A549 (cell line): Measurements from ENCODE around the gene GPSM3. TPM values are rescaled to one million over a fixed set of nuclear protein-coding genes. Genes with fewer than 3 reads are reported as not detected.
A peak's percentile ranks its signal among the peaks of the same experiment; 100 is the strongest.
"Not testable (repeated sequence)": the region's sequence is repeated elsewhere in the genome, so short reads cannot be mapped to it uniquely, and the experiment has no call there.

Experiments used
- ATAC-seq, 2 experiments: fragments of 200-7000 bp in 1 of 2; fragments of >200 bp in 1 of 2; cut with Nextera tagmentation in 1 of 2; cut with Tn5 transposase in 1 of 2; 3 replicates each; pipeline versions ENCODE4 v1.8.0 to v1.9.1; 2018 to 2020; ENCODE audit warnings: mild to moderate bottlenecking in 1 of 2, moderate library complexity in 1 of 2
- CTCF ChIA-PET: fragments of 300-600 bp; sonication (Branson Sonifier 250); formaldehyde crosslinking; extraction: SDS; loops from one replicate; lab custom pipeline; 2021; ENCODE audit warnings: antibody characterized with exemption, inconsistent platforms; lab: Yijun Ruan, JAX
- POLR2A ChIA-PET: fragments of 350-600 bp; formaldehyde crosslinking; extraction: SDS; loops from one replicate; lab custom pipeline; 2021; ENCODE audit warnings: antibody characterized with exemption, inconsistent platforms; lab: Yijun Ruan, JAX
- DNase-seq, 2 experiments: peaks; one replicate each; pipeline versions ENCODE4 v3.0.0 to v3.0.0-alpha.2; 2011 to 2016; ENCODE audit warnings: low read depth in 1 of 2, low spot score in 1 of 2
- FAIRE-seq: peaks from 2 replicates; lab custom pipeline; 2011; peaks lifted over from hg19 to GRCh38; lab: Jason Lieb, UNC
- H3K27ac ChIP-seq, 2 experiments: fragments of >200 bp; sonication (Bioruptor Twin); formaldehyde crosslinking; 3 replicates each; pipeline ENCODE4 v1.5.1; 2016 to 2017
- H3K4me1 ChIP-seq: fragments of >200 bp; sonication (Bioruptor Twin); formaldehyde crosslinking; 3 replicates; pipeline ENCODE4 v1.6.1; 2016
- H3K4me2 ChIP-seq: fragments of >200 bp; sonication (Bioruptor Twin); formaldehyde crosslinking; 3 replicates; pipeline ENCODE4 v1.6.1; 2016
- H3K4me3 ChIP-seq: fragments of >200 bp; sonication (Bioruptor Twin); formaldehyde crosslinking; 3 replicates; pipeline ENCODE4 v1.5.1; 2016
- H3K9me3 ChIP-seq: fragments of >200 bp; sonication (Bioruptor Twin); formaldehyde crosslinking; 3 replicates; pipeline ENCODE4 v1.6.1; 2016
- CBX8 ChIP-seq: fragments of 200-600 bp; sonication (generic); IDR thresholded peaks from 2 replicates; pipeline ENCODE4 v1.6.1; 2016
- CEBPB ChIP-seq, 2 experiments: fragments of >200 bp in 1 of 2; sonication (Bioruptor Twin) in 1 of 2; formaldehyde crosslinking in 1 of 2; IDR thresholded peaks; 2 replicates each; pipeline ENCODE4 v1.6.1; 2012 to 2016
- CHD2 ChIP-seq: fragments of 150-350 bp; IDR thresholded peaks from 2 replicates; pipeline ENCODE4 v1.6.1; 2014; ENCODE audit warnings: low read length; ENCODE audit not compliant: partially characterized antibody
- CTCF ChIP-seq: fragments of >200 bp; sonication (Bioruptor Twin); formaldehyde crosslinking; IDR thresholded peaks from 3 replicates; pipeline ENCODE4 v1.5.1; 2016
- EP300 ChIP-seq, 2 experiments: fragments of >200 bp; sonication (Bioruptor Twin); formaldehyde crosslinking; IDR thresholded peaks; 2 replicates in 1 of 2; 3 replicates in 1 of 2; pipeline ENCODE4 v1.6.1; 2016 to 2017
- HEYL ChIP-seq: fragments of 250-450 bp; sonication (Bioruptor Pico); IDR thresholded peaks from 2 replicates; pipeline ENCODE4 v1.8.0; 2021; ENCODE audit warnings: mild to moderate bottlenecking, moderate library complexity
- HMGXB4 ChIP-seq: fragments of 250-450 bp; sonication (Bioruptor Pico); IDR thresholded peaks from 2 replicates; pipeline ENCODE4 v1.5.0; 2021; ENCODE audit warnings: mild to moderate bottlenecking, moderate library complexity, borderline replicate concordance
- JUN ChIP-seq, 2 experiments: fragments of >200 bp; sonication (Bioruptor Twin); formaldehyde crosslinking; IDR thresholded peaks; 2 replicates in 1 of 2; 3 replicates in 1 of 2; pipeline ENCODE4 v1.6.1; 2016 to 2017
- MAFK ChIP-seq: fragments of 450-650 bp; IDR thresholded peaks from 2 replicates; pipeline ENCODE4 v1.6.1; 2014; ENCODE audit not compliant: partially characterized antibody
- MAZ ChIP-seq: fragments of 150-350 bp; IDR thresholded peaks from 2 replicates; pipeline ENCODE4 v1.6.1; 2014; ENCODE audit warnings: antibody characterized with exemption, low read depth, low read length, borderline replicate concordance
- PBX3 ChIP-seq: IDR thresholded peaks from 2 replicates; pipeline ENCODE4 v1.6.1; 2012
- RFX5 ChIP-seq: fragments of 450-650 bp; IDR thresholded peaks from 2 replicates; pipeline ENCODE4 v1.7.1; 2014; ENCODE audit warnings: antibody characterized with exemption, mild to moderate bottlenecking, moderate library complexity
- WGBS: methylation state at CpG from one replicate; pipeline ENCODE4 v1.1.6; 2017; ENCODE audit errors: missing lambda C conversion rate; 5-methylcytosine and 5-hydroxymethylcytosine counted together
- polyA plus RNA-seq, 4 experiments: library from polyadenylated mRNA; depleted of rRNA in 3 of 4; stranded (reverse); fragments of >200 nt; fragmentation: RNase III in 1 of 4; extraction: RNeasy Plus Mini Kit Qiagen cat#74134 plus additional on column Dnase treatment in 1 of 4; gene quantifications; 2 replicates in 3 of 4; 3 replicates in 1 of 4; pipeline ENCODE4 v1.2.3, GENCODE V29; 2011 to 2017

Gene GPSM3
- polyA plus RNA-seq, 2 of the 4 experiments (the other 2 are of a cell fraction): 0.19 to 0.36 TPM

- ATAC-seq: no peak
- ChIA-PET POLR2A (no interaction called here), CTCF (interaction anchor here (0.8 kb wide), 1 partner anchor 9 kb away, joined by 3 read pairs; no protein-coding TSS in a partner anchor)
- H3K4me3 ChIP-seq: no peak overlapping the region
- no peak for FAIRE-seq
- H3K9me3 ChIP-seq: no peaks in the 10 kb centered on the region
- peak overlapping the region in 1 of 2 experiments; percentile 61; a peak in 2 of 6 replicates for H3K27ac ChIP-seq
- peaks cover 36% of the 10 kb centered on the region for H3K4me1 ChIP-seq
- DNase-seq: no peak
- TF ChIP-seq HMGXB4 (CRISPR knock-in tag): no peak
- no peak for TF ChIP-seq MAFK
- WGBS: 86% methylated on average over 12 of the region's 12 CpGs
- H3K4me2 ChIP-seq: no peak overlapping the region
Measured at GRCh38 chr6:32187009-32187709, 5.3 kb downstream of the GPSM3 start.

- POLR2A ChIA-PET: interaction anchor here (1.2 kb wide), 1 partner anchor 9 kb away, joined by 3 read pairs; no protein-coding TSS in a partner anchor
- not testable (repeated sequence) for FAIRE-seq
Measured at GRCh38 chr6:32186151-32186840, 6.1 kb downstream of the GPSM3 start.

GRCh38 chr6:32185681-32186131, 6.7 kb downstream of the GPSM3 start:
- POLR2A ChIA-PET: interaction anchor here (0.6 to 1.2 kb wide), 3 partner anchors 10 to 786 kb away, joined by 3 to 5 read pairs (median 3); no protein-coding TSS in a partner anchor
- DNase-seq (peak; percentile 61 to 90), ATAC-seq (peak; percentile 81 to 86)
- Histone ChIP-seq H3K27ac (peak overlapping the region; percentile 56 to 61), H3K4me1 (peaks cover 32% of the 10 kb centered on the region), H3K4me2 (peak overlapping the region; percentile 63)
- FAIRE-seq, H3K4me3 ChIP-seq, CTCF ChIA-PET, H3K9me3 ChIP-seq: not testable (repeated sequence)
- WGBS: 9% methylated on average over 10 of the region's 11 CpGs

More at GRCh38 chr6:32186151-32186840, 6.1 kb downstream of the GPSM3 start:
- DNase-seq, H3K9me3 ChIP-seq, CTCF ChIA-PET, H3K4me3 ChIP-seq, ATAC-seq: not testable (repeated sequence)
- Histone ChIP-seq H3K27ac (peak overlapping the region; percentile 51 to 61; a peak in 4 of 6 replicates), H3K4me2 (peak overlapping the region; percentile 63), H3K4me1 (peaks cover 36% of the 10 kb centered on the region)
- 65% methylated on average over 9 of the region's 10 CpGs for WGBS

- 76% methylated on average over 6 of the region's 6 CpGs for WGBS
Measured at GRCh38 chr6:32184084-32184640, 8.3 kb downstream of the GPSM3 start, which contains the start of gene AGER. AGER (minus strand) TSS chr6:32184253; CDS start chr6:32184222, 31 bp downstream.

More at GRCh38 chr6:32184084-32184640, 8.3 kb downstream of the GPSM3 start, which contains the start of gene AGER:
- peak within 1 kb of the TSS; percentile 56 to 61; a peak in 4 of 6 replicates for H3K27ac ChIP-seq
- H3K4me2 ChIP-seq: peak within 1 kb of the TSS; percentile 63
- ATAC-seq: no peak
- no peak for DNase-seq
- H3K4me3 ChIP-seq: no peak within 1 kb of the TSS
- POLR2A ChIA-PET: no interaction called here
- no peak for FAIRE-seq
- TF ChIP-seq CEBPB (IDR thresholded peaks at IDR 0.05) (peak in 1 of 2 experiments; percentile 60; a peak in 1 of 4 replicates), CTCF (no peak), PBX3 (no peak), MAZ (no peak), CHD2 (no peak), HEYL (no peak), EP300 (IDR thresholded peaks at IDR 0.05) (no peak), RFX5 (no peak), JUN (IDR thresholded peaks at IDR 0.05) (peak in 1 of 2 experiments; percentile 26; a peak in 1 of 5 replicates), CBX8 (no peak)
- H3K4me1 ChIP-seq: peaks cover 33% of the 10 kb centered on the region
- H3K9me3 ChIP-seq: no peaks in the 10 kb centered on the region
- CTCF ChIA-PET: no interaction called here
